Gastrocnemius medialis (tissue), 4 donors: Measurements from ENCODE around the gene BLOC1S6. TPM values are rescaled to one million over a fixed set of nuclear protein-coding genes. Genes with fewer than 3 reads are reported as not detected.
A peak's percentile ranks its signal among the peaks of the same experiment; 100 is the strongest.

Source experiments
- ATAC-seq, 2 donors: fragments of 150-250 bp; one replicate each; pipeline ENCODE4 v1.9.1; 2016
- DNase-seq, 2 donors: peaks; one replicate each; pipeline ENCODE4 v3.0.0-alpha.2; 2019
- H3K27ac ChIP-seq, 4 donors: fragments of 200-600 bp; sonication (generic); 1 replicate in 1 of 4; 2 replicates in 3 of 4; pipeline ENCODE4 v1.5.1; 2016 to 2018; ENCODE audit warnings: mild to moderate bottlenecking in 2 of 4, moderate library complexity in 1 of 4
- H3K27me3 ChIP-seq, 3 donors: fragments of 200-600 bp; sonication (generic) in 2 of 3; 1 replicate in 1 of 3; 2 replicates in 2 of 3; pipeline versions ENCODE4 v1.5.1 to v1.6.0; 2016 to 2019; ENCODE audit warnings: mild to moderate bottlenecking in 1 of 3, moderate library complexity in 1 of 3
- H3K36me3 ChIP-seq, 2 donors: fragments of 200-600 bp; sonication (generic) in 1 of 2; one replicate each; pipeline ENCODE4 v1.5.1; 2017 to 2018
- H3K4me1 ChIP-seq, 2 donors: fragments of 200-600 bp; sonication (generic) in 1 of 2; one replicate each; pipeline ENCODE4 v1.5.1; 2016 to 2017; ENCODE audit warnings: mild to moderate bottlenecking in 2 of 2
- H3K4me3 ChIP-seq, 4 donors: fragments of 200-600 bp; sonication (generic) in 3 of 4; 1 replicate in 1 of 4; 2 replicates in 3 of 4; pipeline ENCODE4 v1.5.1; 2016 to 2019; ENCODE audit warnings: mild to moderate bottlenecking in 2 of 4
- H3K9me3 ChIP-seq, 3 donors: fragments of 200-600 bp; sonication (generic) in 2 of 3; 1 replicate in 1 of 3; 2 replicates in 2 of 3; pipeline ENCODE4 v1.5.1; 2016 to 2019
- POLR2A ChIP-seq, 2 donors: fragments of 450-650 bp; IDR thresholded peaks; one replicate each; pipeline ENCODE4 v1.6.1; 2017; ENCODE audit warnings: antibody characterized with exemption in 2 of 2, mild to moderate bottlenecking in 2 of 2, moderate library complexity in 2 of 2
- in situ Hi-C, 4 donors: fragments of 200-750 bp; cut with MboI; loops; one replicate each; pipeline versions ENCODE4 v1.15.0 to v1.8.0; 2017; ENCODE audit warnings: low sequenced_read_pairs in 4 of 4
- intact Hi-C: fragments of 100-400 bp; cut with DNase I; formaldehyde crosslinking; loops from one replicate; pipeline ENCODE4 v1.15.1; 2023; ENCODE audit warnings: low total_unique reads
- total RNA-seq, 4 donors: library from RNA; depleted of rRNA; stranded (reverse); fragments of >200 nt; gene quantifications; one replicate each; pipeline versions ENCODE4 v1.1.0 to v1.2.3, GENCODE V29; 2016
- TF ChIP-seq, protein P1 (sequence below), 5 experiments: fragments of 450-650 bp in 3 of 5; fragments of 200-600 bp in 2 of 5; sonication (generic) in 2 of 5; IDR thresholded peaks in 4 of 5; conservative IDR thresholded peaks in 1 of 5; 1 replicate in 4 of 5; 2 replicates in 1 of 5; pipeline ENCODE4 v1.5.1; 2016 to 2019; ENCODE audit warnings: antibody characterized with exemption in 5 of 5, mild to moderate bottlenecking in 3 of 5, moderate library complexity in 3 of 5

BLOC1S6 gene
- total RNA-seq, 4 donors from 2014 or later: 32.9 to 38.2 (median 36.6) TPM

DNA sequence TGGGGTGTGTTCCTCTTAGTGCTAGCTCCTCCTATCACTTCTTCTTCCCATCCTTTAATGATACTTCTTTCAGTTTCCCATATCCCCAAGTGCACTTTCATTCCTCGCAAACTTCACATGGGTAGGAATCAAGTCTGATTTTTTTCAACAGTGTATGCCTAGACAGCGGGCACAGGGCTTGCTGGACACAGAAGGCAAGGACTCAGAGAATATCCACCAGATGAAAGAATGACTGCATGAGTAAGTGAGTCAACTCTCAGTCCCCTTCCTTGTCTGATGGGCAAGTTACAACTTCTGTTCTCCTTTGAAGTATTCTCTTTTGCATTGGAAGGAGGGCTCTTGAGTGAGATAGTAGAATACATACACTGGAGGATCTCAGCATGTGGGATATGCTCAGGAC lies 44.6 kb downstream of the BLOC1S6 start:
- no peaks in the 10 kb centered on the region for H3K27me3 ChIP-seq
- H3K27ac ChIP-seq: peak overlapping the region in 2 of 4 donors; percentile 19 to 54
- peaks cover 8 to 14% of the 10 kb centered on the region in 2 donors for H3K4me1 ChIP-seq
- DNase-seq (no peak), ATAC-seq (no peak)
- no peaks in the 10 kb centered on the region for H3K36me3 ChIP-seq
- no peak overlapping the region for H3K4me3 ChIP-seq
- in situ Hi-C loops (loop anchor here in 2 of 4 donors (25.0 kb wide), 2 partner anchors 444 to 1844 kb away; partner anchors contain the start of genes SHF (in 2 of the 2), ELL3 (in 1 of the 2) and SERF2 (in 1 of the 2)), intact Hi-C loops (no loop called here)
- TF ChIP-seq POLR2A (IDR thresholded peaks at IDR 0.05): no peak
- TF ChIP-seq, protein P1, sequence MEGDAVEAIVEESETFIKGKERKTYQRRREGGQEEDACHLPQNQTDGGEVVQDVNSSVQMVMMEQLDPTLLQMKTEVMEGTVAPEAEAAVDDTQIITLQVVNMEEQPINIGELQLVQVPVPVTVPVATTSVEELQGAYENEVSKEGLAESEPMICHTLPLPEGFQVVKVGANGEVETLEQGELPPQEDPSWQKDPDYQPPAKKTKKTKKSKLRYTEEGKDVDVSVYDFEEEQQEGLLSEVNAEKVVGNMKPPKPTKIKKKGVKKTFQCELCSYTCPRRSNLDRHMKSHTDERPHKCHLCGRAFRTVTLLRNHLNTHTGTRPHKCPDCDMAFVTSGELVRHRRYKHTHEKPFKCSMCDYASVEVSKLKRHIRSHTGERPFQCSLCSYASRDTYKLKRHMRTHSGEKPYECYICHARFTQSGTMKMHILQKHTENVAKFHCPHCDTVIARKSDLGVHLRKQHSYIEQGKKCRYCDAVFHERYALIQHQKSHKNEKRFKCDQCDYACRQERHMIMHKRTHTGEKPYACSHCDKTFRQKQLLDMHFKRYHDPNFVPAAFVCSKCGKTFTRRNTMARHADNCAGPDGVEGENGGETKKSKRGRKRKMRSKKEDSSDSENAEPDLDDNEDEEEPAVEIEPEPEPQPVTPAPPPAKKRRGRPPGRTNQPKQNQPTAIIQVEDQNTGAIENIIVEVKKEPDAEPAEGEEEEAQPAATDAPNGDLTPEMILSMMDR (IDR thresholded peaks at IDR 0.05 in 4 of 5, conservative IDR thresholded peaks at IDR 0.05 in 1 of 5): no peak
- no peaks in the 10 kb centered on the region for H3K9me3 ChIP-seq

DNA sequence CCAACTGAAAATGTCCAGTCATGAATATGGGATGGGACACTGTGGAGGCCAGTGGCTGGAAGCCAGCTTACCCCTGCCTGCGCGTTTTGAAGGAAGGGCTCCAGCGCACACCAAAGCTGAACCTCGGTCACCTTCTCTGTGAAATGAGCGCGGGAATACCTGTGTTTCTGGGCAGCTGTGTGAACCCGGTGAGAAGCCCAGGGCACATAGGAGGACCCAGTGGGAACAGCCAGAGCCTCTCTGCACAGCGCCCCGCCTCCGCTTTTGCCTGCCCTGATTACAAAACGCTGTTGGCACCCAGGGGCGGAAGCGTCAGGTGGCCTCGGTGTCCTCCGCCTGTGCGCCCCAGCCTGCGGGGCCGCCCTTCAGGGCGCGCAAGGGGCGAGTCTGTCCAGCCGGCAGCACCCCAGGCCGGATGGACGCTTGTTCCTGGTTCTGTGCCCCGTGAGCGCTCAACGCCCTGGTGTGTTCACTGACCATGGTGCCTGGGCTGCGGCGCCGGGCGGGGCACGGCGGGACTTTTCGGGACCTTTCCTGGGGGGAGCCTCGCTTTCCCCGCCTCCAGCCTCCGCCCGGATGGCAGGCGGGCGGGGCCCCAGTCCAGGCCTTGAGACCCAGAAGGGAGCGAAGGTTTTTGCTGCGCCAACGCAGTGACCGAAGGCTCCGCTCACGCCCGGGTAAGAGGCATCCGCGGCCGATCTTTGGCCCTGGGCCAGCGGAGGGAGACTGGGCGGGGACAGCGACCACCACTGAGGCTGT lies 47.4 kb downstream of the BLOC1S6 start, which contains the start of gene SQOR:
SQOR (plus strand) TSS at position 598 of the 759 bp plus-strand sequence. CDS start 23,895 bp downstream, outside the sequence.
- Histone ChIP-seq H3K27ac (peak within 1 kb of the TSS; percentile 98 to 99 (median 98)), H3K4me1 (peaks cover 34 to 35% of the 10 kb centered on the region in 2 donors)
- in situ Hi-C loops: loop anchor here in 3 of 4 donors (5.0 to 25.0 kb wide), 3 partner anchors 47 to 1847 kb away; partner anchors contain the start of genes SHF (in 2 of the 3), BLOC1S6 (in 1 of the 3), ELL3 (in 1 of the 3) and SERF2 (in 1 of the 3)

DNA sequence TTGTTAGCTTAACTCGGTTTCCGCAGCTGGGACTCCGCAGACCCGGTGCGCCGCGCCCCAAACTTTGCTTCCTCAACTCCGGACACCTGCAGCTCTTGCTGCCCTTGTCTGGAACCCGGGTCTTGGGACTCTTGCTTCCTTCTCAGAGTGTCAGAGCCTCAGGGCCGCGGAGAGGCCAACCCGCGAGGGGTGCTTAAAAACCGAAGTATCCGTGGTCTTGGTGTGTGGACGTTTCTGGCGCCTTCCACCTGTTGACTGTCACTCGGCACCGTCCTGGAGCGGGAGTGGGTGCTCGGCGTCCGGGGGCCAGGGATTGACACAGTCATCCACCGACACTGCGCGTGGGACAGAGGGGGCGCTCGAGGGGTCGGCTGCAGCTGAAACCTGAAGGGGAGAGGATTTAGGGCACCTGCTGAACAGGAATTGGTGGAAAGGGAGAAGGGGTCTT lies 48.0 kb downstream of the BLOC1S6 start:
- intact Hi-C loops: loop anchor here (2.0 to 5.0 kb wide), 4 partner anchors 26 to 923 kb away; partner anchors contain the start of genes B2M, BLOC1S6 and PATL2
- H3K27ac ChIP-seq: peak overlapping the region; percentile 98 to 99 (median 98)
- in situ Hi-C loops: loop anchor here in 3 of 4 donors (5.0 to 25.0 kb wide), 3 partner anchors 48 to 1848 kb away; partner anchors contain the start of genes SHF (in 2 of the 3), BLOC1S6 (in 1 of the 3), ELL3 (in 1 of the 3) and SERF2 (in 1 of the 3)
- ATAC-seq: peak; percentile 61 to 67
- DNase-seq: peak; percentile 72 to 87
- no peaks in the 10 kb centered on the region for H3K36me3 ChIP-seq
- H3K4me1 ChIP-seq: peaks cover 38 to 41% of the 10 kb centered on the region in 2 donors
- H3K27me3 ChIP-seq: no peaks in the 10 kb centered on the region
- H3K9me3 ChIP-seq: no peaks in the 10 kb centered on the region
- peak overlapping the region; percentile 84 to 95 (median 88) for H3K4me3 ChIP-seq
- TF ChIP-seq, protein P1 (IDR thresholded peaks at IDR 0.05 in 4 of 5, conservative IDR thresholded peaks at IDR 0.05 in 1 of 5): peak; percentile 42 to 77 (median 49)
- no peak for TF ChIP-seq POLR2A (IDR thresholded peaks at IDR 0.05)

More for the DNA sequence above, 47.4 kb downstream of the BLOC1S6 start, which contains the start of gene SQOR:
- peak; percentile 85 to 95 for DNase-seq
- H3K36me3 ChIP-seq: no peaks in the 10 kb centered on the region
- no peaks in the 10 kb centered on the region for H3K27me3 ChIP-seq
- H3K9me3 ChIP-seq: no peaks in the 10 kb centered on the region
- intact Hi-C loops: loop anchor here (2.0 to 5.0 kb wide), 4 partner anchors 26 to 922 kb away; partner anchors contain the start of genes B2M, BLOC1S6 and PATL2
- peak within 1 kb of the TSS; percentile 84 to 95 (median 88) for H3K4me3 ChIP-seq
- TF ChIP-seq, protein P1 (IDR thresholded peaks at IDR 0.05 in 4 of 5, conservative IDR thresholded peaks at IDR 0.05 in 1 of 5): no peak
- TF ChIP-seq POLR2A (IDR thresholded peaks at IDR 0.05): peak; percentile 91 to 93
- peak; percentile 78 to 81 for ATAC-seq

DNA sequence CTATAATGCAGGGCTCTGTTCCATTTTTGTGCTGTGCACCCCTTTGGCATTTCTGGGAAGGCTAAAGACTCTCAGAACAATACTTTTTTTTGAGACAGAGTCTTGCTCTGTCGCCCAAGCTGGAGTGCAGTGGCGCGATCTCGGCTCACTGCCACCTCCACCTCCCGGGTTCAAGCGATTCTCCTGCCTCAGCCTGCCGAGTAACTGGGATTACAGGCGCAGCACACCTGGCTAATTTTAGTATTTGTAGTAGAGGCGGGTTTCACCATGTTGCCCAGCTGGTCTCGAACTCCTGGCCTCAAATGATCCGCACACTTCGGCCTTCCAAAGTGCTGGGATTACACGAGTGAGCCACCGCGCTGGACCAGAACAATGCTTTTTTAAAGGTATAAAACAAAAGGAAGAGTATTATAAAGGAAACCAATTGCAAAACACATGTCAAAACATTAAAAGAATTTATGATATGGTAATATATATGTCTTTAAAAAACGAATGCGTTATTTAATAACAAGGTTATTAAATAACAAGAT lies 48.6 kb downstream of the BLOC1S6 start:
- H3K36me3 ChIP-seq: no peaks in the 10 kb centered on the region
- TF ChIP-seq, protein P1 (IDR thresholded peaks at IDR 0.05 in 4 of 5, conservative IDR thresholded peaks at IDR 0.05 in 1 of 5): no peak
- TF ChIP-seq POLR2A (IDR thresholded peaks at IDR 0.05): no peak
- intact Hi-C loops: loop anchor here (2.0 to 5.0 kb wide), 4 partner anchors 25 to 924 kb away; partner anchors contain the start of genes B2M, BLOC1S6 and PATL2
- peak overlapping the region; percentile 84 to 95 (median 88) for H3K4me3 ChIP-seq
- in situ Hi-C loops: loop anchor here in 3 of 4 donors (5.0 to 25.0 kb wide), 3 partner anchors 49 to 1849 kb away; partner anchors contain the start of genes SHF (in 2 of the 3), BLOC1S6 (in 1 of the 3), ELL3 (in 1 of the 3) and SERF2 (in 1 of the 3)
- ATAC-seq (no peak), DNase-seq (no peak)
- H3K9me3 ChIP-seq: no peaks in the 10 kb centered on the region
- peaks cover 44 to 47% of the 10 kb centered on the region in 2 donors for H3K4me1 ChIP-seq
- no peaks in the 10 kb centered on the region for H3K27me3 ChIP-seq
- peak overlapping the region; percentile 98 to 99 (median 98) for H3K27ac ChIP-seq
